ENCODE data around the gene CYRIA. TPM values are rescaled to one million over a fixed set of nuclear protein-coding genes. Genes with fewer than 3 reads are reported as not detected.

Gene CYRIA
- polyA plus RNA-seq, 6 donors from 2014 or later, result 14.7 to 24.5 (median 17.6) TPM

- Mint-ChIP-seq H3K4me1 (peaks cover 50 to 64% (median 62%) of the 10 kb centered on the region in 3 donors), H3K9me3 (no peaks in the 10 kb centered on the region), H3K4me3 (no peak overlapping the region), H3K36me3 (peaks cover 16 to 50% of the 10 kb centered on the region in 2 donors), H3K27me3 (no peaks in the 10 kb centered on the region), H3K27ac (peak overlapping the region; percentile 22 to 70 (median 50))
- DNase-seq (no peak), ATAC-seq (ENCODE audit: low read depth in 2 of 2) (no peak)
These were observed 48.1 kb downstream of the CYRIA start for GRCh38 chr2:16617282-16618266.
